Measurements from ENCODE around the gene NTMT1.
"Not testable (repeated sequence)": the region's sequence is repeated elsewhere in the genome, so short reads cannot be mapped to it uniquely, and the experiment has no call there.

NTMT1 gene

DNA sequence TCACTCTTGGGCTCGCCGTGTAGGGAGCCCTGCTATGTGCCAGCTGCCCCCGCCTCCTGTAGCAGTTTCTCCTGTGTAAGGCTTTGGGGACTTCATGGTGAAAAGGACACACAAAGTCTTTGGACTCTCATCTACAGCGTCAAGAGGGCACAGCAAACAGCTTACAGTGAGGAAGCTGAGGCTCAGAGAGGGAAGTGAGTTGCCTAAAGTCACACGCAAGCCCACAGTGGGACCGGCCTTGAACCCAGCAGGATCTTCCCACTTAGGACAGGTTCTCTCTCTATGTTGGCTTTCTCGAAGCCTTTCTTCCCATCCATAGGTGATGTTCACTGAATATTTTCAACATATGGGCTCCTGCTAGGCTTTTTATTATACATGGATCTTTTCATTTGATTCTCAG, 29.7 kb downstream of the NTMT1 start:
- no peak for DNase-seq

DNA sequence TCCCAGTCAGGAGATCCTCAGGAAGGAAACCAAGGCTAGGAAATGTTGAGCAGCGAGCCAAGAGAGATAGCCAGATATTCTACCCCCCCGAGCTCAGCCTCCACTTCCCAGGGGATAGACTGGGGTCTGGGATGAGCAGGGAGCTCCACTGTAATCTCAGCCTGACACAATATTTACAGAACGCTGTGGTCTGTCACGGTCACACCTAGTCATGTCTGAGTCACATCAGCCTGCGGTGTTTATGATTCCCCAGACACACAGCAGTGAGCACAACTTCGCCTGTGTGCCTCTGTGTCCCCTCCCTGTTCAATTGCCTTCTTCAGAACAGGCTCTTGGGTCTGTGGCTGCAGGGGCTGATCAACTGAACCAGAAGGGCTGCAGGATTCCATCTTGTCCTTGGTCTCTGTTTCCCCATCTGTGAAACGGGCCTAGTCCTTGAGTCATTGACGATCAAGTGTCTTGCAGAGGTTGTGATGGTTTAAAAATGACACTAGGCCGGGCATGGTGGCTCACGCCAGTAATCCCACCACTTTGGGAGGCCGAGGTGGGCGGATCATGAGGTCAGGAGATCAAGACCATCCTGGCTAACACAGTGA, 30.9 kb downstream of the NTMT1 start:
- no peak for DNase-seq

- no peak for DNase-seq
Observed at GRCh38 chr9:129661029-129661428, 35.1 kb downstream of the NTMT1 start.

DNA sequence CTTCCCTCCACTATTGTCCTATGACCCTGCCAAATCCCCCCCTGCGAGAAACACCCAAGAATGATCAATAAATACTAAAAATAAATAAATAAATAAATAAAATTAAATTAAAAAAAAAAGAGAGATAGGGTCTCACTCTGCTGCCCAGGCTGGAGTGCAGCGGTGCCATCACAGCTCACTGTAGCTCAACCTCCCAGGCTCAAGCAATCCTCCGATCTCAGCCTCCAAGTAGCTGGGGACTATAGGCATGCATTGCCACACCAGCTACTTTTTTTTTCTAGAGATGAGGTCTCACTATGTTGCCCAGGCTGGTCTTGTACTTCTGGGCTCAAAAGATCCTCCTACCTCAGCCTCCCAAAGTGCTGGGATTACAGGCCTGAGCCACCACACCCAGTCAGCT, 36.3 kb downstream of the NTMT1 start:
- DNase-seq: not testable (repeated sequence)

DNA sequence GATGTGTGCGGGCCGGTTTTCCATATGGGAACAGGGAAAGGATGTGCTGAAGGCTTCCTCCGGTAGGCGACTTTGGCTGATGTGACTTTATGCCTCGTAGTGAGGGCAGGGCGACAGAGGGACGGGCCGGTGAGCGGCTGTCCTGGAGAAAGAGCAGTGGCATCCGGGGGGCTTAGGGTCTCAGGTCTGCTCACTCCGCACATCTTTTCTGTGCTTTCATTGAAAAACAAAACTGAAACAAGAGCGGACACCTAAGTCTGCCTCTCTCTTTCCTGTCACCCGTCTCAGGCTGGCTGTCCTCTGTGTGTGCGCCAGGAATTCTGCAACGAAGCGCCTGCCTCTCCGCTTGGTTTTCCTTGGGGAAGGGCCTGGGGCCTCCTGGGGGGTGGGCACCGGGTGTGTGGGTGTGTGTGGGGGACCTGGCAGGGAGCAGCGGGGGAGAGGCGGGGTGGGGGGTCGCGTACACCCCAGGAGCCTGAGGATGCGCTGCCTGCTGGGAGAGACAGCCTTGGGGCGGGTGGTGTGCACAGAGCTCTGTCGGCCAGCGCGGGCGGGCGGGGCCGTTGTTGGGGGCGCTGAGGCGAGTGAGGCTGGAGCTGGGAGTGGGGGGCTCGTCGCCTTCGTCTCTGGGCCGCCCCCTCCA, 38.9 kb downstream of the NTMT1 start:
- no peak for DNase-seq

DNA sequence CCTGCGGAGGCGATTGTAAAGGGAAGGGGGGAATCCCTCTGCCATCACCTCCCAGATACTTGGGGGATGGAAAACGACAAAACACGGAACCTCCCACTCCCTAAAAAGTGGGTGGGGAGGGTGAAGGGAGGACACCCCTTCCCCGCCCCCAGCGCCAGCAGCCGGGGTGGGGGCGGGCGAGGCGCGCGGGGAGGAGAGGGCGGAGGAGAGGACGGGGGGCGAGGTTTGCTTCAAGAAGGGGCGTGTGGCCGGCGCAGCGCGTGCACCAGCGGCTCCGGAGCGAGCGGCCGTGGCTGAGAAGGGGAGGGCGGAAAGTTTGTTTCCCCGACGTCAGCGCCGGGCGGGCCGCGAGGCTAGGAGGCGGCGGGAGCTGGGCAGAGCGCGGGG, 39.4 kb downstream of the NTMT1 start, which contains the start of gene PRRX2:
Gene PRRX2 (plus strand): TSS at position 259 of the 387 bp plus-strand sequence. CDS start 221 bp downstream, outside the sequence.
- peak; percentile 39 for DNase-seq

- no peak for DNase-seq
Observed at GRCh38 chr9:129665814-129666520, 40.0 kb downstream of the NTMT1 start.

DNA sequence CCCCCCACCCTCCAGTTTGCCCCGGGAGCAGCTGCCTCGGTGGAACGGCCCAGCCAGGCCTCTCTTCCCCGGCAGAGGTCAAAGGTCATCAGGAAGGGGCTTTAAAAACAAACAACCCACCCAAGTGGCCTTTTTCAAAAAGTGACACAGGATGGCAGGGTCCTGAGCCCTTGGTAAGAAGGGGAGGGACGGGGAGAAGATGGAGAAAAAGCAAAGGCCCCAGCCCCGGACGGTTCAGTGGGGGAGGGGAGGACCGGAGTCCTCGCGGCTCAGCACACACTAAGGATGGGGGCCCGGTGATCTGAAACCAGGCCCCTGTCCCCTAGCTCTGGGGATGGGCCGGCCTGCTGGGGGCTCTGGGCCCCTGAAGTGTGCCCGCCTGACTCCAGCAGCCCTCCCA, 40.6 kb downstream of the NTMT1 start:
- DNase-seq: no peak

DNA sequence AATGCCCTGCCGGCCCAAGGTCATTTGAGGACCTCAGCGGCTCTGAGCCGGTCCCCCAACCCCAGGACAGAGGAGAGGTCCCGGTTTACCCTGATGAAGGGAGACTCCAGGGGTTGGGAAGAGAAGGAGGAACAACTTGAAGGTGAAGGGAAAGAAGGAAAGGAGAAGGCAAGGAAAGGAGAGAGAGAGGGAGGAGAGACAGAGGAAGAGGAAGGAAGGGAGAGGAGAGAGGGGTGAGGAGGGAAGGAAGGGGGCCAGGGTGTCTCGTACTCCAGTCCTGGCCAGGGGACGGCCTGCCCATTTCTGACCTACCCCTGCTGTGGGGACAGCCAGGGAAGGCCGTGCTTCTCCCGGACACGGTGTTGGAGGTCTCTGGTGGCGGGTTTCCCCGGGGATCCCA, 41.4 kb downstream of the NTMT1 start:
- no peak for DNase-seq

GRCh38 chr9:129667850-129668249, 41.9 kb downstream of the NTMT1 start:
- no peak for DNase-seq

DNA sequence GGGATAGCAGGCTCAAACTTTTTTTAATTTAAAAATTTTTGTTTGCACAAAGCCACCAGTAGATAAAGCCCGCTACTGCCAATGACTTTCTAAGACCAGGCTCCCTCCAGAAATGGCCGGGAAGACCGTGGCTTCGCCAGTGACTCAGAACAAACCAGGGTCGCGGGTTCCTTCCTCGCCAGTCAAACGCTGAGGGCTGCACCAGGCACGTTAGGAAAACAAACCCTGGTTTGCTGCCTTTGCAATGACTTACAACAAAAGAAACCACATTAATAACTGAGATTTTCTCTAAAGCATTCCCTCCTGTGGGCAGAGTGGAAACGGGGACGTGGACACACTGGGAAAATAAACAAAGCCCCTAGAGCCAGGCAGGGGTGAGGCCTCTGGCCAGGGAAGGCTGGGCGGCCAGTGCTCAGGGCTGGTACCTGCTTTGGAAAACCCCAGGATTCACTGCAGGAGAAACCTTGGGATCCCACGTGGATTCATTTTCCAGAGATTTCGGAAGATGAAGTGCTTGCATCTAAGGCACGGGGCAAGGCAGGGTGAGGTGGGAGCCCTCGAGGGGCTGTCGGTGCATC, 43.3 kb downstream of the NTMT1 start:
- DNase-seq: no peak

DNA sequence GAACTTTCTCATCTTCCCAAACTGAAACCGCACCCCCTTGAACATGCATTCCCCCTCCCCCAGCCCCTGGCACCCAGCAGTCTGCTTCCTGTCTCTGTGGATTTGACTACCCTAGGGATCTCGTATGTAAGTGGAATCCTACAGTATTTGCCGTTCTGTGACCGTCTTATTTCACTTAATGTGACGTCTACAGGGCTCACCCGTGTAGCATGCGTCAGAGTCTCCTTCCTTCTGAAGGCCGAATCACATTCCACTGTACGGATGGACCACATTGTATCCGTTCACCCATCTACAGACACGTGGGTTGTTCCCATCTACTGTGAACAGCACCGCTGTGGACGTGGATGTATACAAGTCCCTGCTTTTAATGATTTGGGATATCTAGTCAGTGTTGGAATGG, 44.0 kb downstream of the NTMT1 start:
- DNase-seq: no peak

- DNase-seq: no peak
Observed at GRCh38 chr9:129671065-129671464, 45.1 kb downstream of the NTMT1 start.

DNA sequence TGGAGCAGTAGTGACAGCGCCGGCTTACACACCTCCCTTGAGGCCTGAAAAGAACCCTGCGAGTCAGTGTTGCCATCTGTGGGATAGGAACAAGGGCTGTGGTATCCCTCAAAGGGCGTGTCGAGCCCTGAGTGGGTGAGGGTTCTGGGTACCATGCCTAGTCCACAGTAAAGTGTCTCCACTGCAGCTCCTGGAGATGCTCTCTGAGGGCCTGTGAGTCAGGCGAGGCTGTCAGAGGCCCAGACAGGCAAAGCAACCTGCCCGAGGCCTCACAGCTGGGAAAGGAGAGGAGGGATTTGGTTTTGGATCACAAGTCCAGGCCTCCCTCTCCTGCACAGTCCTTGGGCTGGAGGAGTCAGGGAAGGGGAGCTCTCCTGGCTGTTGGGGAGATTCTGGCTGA, 45.6 kb downstream of the NTMT1 start:
- DNase-seq: no peak

GRCh38 chr9:129672702-129673101, 46.7 kb downstream of the NTMT1 start:
- DNase-seq: no peak

DNA sequence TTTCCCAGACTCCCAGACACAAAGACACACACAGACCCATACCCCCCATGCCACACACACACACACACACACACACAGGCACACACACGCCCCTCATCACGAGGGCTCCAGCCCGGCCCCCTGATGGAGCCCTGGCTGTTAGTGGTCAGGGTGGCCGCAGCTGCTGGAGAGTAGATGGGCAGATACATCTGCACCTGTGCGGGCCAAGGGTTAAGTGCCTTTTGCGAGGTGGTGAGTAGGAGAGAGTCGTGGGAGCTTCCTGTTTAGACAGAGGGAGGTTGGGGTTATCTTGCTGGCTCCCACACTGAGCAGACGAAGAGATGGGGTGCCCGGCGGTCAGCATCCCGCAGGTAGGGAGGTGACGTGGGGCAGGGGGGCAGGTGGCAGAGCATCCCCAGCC, 47.6 kb downstream of the NTMT1 start:
- no peak for DNase-seq

GRCh38 chr9:129674229-129674628, 48.3 kb downstream of the NTMT1 start:
- DNase-seq: no peak

- DNase-seq: no peak
Observed at GRCh38 chr9:129675620-129676019, 49.7 kb downstream of the NTMT1 start.

GRCh38 chr9:129676287-129676686, 50.3 kb downstream of the NTMT1 start:
- DNase-seq: no peak

DNA sequence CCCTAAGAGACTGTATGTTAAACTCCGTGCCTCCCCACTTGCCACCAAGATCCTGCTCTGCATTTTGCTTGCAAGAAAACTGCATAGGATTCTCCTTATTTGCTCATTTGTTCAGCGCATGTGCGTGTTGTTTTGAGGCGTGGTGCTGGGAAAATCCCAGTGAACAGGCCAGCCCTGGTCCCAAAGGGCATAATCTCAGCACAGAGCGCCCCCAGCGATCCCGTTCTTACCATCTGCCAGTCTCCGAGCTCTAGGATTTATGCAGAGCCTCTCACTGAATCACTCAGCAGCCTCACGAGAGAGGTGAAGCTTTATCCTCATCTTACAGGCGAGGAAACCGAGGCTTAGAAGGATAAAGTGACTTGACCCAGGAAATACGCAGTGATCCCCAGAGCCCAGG, 51.0 kb downstream of the NTMT1 start:
- no peak for DNase-seq

DNA sequence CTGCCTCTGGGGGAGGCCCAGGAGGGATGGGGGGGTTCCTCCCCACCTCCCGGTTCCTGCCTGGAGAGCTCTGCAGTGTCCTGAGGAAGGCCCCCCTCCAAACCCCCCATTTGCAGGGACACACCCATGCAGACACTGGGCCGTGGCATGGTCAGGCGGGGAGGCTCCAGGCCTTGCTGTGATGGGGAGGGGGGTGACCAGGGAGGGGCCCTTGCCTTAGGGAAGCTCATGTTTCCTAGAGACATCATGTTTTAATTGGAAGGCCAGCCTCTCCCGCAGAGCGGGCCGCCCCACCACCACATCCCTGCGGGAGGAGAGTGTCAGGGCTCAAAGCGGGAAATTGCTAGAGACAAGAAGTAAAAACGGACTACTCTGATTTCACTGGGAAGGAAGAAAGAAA, 51.5 kb downstream of the NTMT1 start:
- DNase-seq: no peak

GRCh38 chr9:129678844-129679243, 52.9 kb downstream of the NTMT1 start:
- no peak for DNase-seq

- no peak for DNase-seq
Observed at GRCh38 chr9:129679537-129679936, 53.6 kb downstream of the NTMT1 start.

- DNase-seq: no peak
Observed at GRCh38 chr9:129681924-129682323, 56.0 kb downstream of the NTMT1 start.

All from activated CD8-positive, alpha-beta memory T cell treated with anti-CD3 and anti-CD28 coated beads, Interleukin-2, amount 50 U/mL, for 4 hours (primary cell).